Thyroid gland (tissue), 4 donors: ENCODE results near the gene CDHR2.

Source experiments
- POLR2A ChIP-seq, 2 donors: fragments of 450-650 bp; IDR thresholded peaks; one replicate each; pipeline ENCODE4 v1.6.1; 2017; ENCODE audit warnings: antibody characterized with exemption in 2 of 2, mild to moderate bottlenecking in 2 of 2, moderate library complexity in 1 of 2
- TF ChIP-seq, protein P1 (sequence below), 6 experiments: fragments of 200-600 bp in 3 of 6; fragments of 450-650 bp in 3 of 6; sonication (generic) in 3 of 6; IDR thresholded peaks; one replicate each; pipeline ENCODE4 v1.5.1; 2016 to 2019; ENCODE audit warnings: antibody characterized with exemption in 6 of 6, mild to moderate bottlenecking in 2 of 6, inconsistent platforms in 1 of 6, moderate library complexity in 1 of 6

DNA sequence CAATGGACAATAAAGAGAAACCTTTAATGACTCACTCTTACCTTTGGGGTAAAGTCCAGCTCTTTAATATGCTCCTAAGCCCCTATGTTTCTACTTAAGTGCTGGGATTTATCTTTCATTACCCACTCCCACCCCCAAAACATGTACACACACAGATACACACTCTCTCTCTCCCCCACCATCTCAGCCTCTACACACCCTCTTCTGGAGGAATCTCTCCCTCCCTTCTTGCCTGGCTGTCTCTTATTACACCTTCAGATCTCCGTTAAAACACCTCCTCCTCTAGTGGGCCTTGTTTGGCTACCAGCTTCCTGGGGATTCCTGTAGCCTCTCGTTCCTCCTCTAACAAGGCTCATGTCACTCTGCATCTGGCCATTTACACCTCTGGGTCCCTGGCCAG is 53.9 kb downstream of the CDHR2 start:
- TF ChIP-seq, protein P1, sequence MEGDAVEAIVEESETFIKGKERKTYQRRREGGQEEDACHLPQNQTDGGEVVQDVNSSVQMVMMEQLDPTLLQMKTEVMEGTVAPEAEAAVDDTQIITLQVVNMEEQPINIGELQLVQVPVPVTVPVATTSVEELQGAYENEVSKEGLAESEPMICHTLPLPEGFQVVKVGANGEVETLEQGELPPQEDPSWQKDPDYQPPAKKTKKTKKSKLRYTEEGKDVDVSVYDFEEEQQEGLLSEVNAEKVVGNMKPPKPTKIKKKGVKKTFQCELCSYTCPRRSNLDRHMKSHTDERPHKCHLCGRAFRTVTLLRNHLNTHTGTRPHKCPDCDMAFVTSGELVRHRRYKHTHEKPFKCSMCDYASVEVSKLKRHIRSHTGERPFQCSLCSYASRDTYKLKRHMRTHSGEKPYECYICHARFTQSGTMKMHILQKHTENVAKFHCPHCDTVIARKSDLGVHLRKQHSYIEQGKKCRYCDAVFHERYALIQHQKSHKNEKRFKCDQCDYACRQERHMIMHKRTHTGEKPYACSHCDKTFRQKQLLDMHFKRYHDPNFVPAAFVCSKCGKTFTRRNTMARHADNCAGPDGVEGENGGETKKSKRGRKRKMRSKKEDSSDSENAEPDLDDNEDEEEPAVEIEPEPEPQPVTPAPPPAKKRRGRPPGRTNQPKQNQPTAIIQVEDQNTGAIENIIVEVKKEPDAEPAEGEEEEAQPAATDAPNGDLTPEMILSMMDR (IDR thresholded peaks at IDR 0.05) = no peak
- TF ChIP-seq POLR2A (IDR thresholded peaks at IDR 0.05) = no peak
